WTC11 (cell line): Measurements from ENCODE around the gene BANK1. TPM values are rescaled to one million over a fixed set of nuclear protein-coding genes. Genes with fewer than 3 reads are reported as not detected.

Experiments
- ATAC-seq: fragments of 200-7000 bp; cut with Tn5 transposase; 2 replicates; pipeline ENCODE4 v1.10.0; 2021; ENCODE audit warnings: mild to moderate bottlenecking, moderate library complexity
- CTCF ChIA-PET: fragments of 300-600 bp; sonication (Branson Sonifier 250); formaldehyde crosslinking; loops from one replicate; lab custom pipeline; 2021; ENCODE audit warnings: antibody characterized with exemption; lab: Charles Lee
- POLR2A ChIA-PET: fragments of 350-600 bp; sonication (Branson Sonifier 250); formaldehyde crosslinking; loops from one replicate; lab custom pipeline; 2021; ENCODE audit warnings: antibody characterized with exemption; lab: Charles Lee
- DNase-seq: peaks from one replicate; pipeline ENCODE4 v3.0.0; 2021; ENCODE audit warnings: low spot score
- H3K27ac Mint-ChIP-seq: 2 replicates; pipeline ENCODE4 v1.8.0; 2021; ENCODE audit warnings: mixed read lengths
- H3K27me3 Mint-ChIP-seq: 2 replicates; pipeline ENCODE4 v1.8.0; 2021; ENCODE audit warnings: low read depth, mild to moderate bottlenecking, moderate library complexity, mixed read lengths
- H3K36me3 Mint-ChIP-seq: 2 replicates; pipeline ENCODE4 v1.8.0; 2021; ENCODE audit warnings: mixed read lengths
- H3K4me1 Mint-ChIP-seq: 2 replicates; pipeline ENCODE4 v1.8.0; 2022; ENCODE audit warnings: mixed read lengths
- H3K4me3 Mint-ChIP-seq: 2 replicates; pipeline ENCODE4 v1.8.0; 2021; ENCODE audit warnings: mild to moderate bottlenecking, moderate library complexity, mixed read lengths
- H3K9me3 Mint-ChIP-seq: 2 replicates; pipeline ENCODE4 v1.8.0; 2021; ENCODE audit warnings: mixed read lengths
- AR ChIP-seq: fragments of 250-450 bp; sonication (Bioruptor Pico); IDR thresholded peaks from 2 replicates; pipeline ENCODE4 v1.9.0; 2021; ENCODE audit warnings: mild to moderate bottlenecking
- ATF2 ChIP-seq: sonication (generic); formaldehyde crosslinking; IDR thresholded peaks from 2 replicates; pipeline ENCODE4 v1.8.1; 2022; ENCODE audit warnings: low read depth, missing genetic modification reagents, borderline replicate concordance
- CREB1 ChIP-seq: sonication (generic); formaldehyde crosslinking; IDR thresholded peaks from 2 replicates; pipeline ENCODE4 v1.8.0; 2023; ENCODE audit warnings: mild to moderate bottlenecking, missing genetic modification reagents
- GABPB1 ChIP-seq: sonication (generic); formaldehyde crosslinking; IDR thresholded peaks from 2 replicates; pipeline ENCODE4 v1.8.1; 2023; ENCODE audit warnings: mild to moderate bottlenecking, missing genetic modification reagents
- HMGA2 ChIP-seq: fragments of 250-450 bp; sonication (Bioruptor Pico); IDR thresholded peaks from 2 replicates; pipeline ENCODE4 v1.4.0; 2021; ENCODE audit warnings: mild to moderate bottlenecking, moderate library complexity
- KAT7 ChIP-seq: sonication (generic); formaldehyde crosslinking; IDR thresholded peaks from 2 replicates; pipeline ENCODE4 v1.8.1; 2023; ENCODE audit warnings: missing genetic modification reagents, mild to moderate bottlenecking, borderline replicate concordance
- MXD4 ChIP-seq: fragments of 250-450 bp; sonication (Bioruptor Pico); IDR thresholded peaks from 2 replicates; pipeline ENCODE4 v1.8.0; 2021; ENCODE audit warnings: mild to moderate bottlenecking, moderate library complexity, borderline replicate concordance
- MYBL2 ChIP-seq: sonication (generic); formaldehyde crosslinking; IDR thresholded peaks from 2 replicates; pipeline ENCODE4 v1.8.1; 2023; ENCODE audit warnings: mild to moderate bottlenecking, moderate library complexity, missing genetic modification reagents
- NFATC4 ChIP-seq: fragments of 250-450 bp; sonication (Bioruptor Pico); IDR thresholded peaks from 2 replicates; pipeline ENCODE4 v1.9.0; 2021; ENCODE audit warnings: mild to moderate bottlenecking
- NFE2L1 ChIP-seq: sonication (generic); formaldehyde crosslinking; IDR thresholded peaks from 2 replicates; pipeline ENCODE4 v1.8.1; 2023; ENCODE audit warnings: missing genetic modification reagents
- NFYB ChIP-seq: sonication (generic); formaldehyde crosslinking; conservative IDR thresholded peaks from 2 replicates; pipeline ENCODE4 v1.8.0; 2022; ENCODE audit warnings: low read depth, missing genetic modification reagents
- RORB ChIP-seq: fragments of 250-450 bp; sonication (Bioruptor Pico); IDR thresholded peaks from 2 replicates; pipeline ENCODE4 v1.9.0; 2021; ENCODE audit warnings: mild to moderate bottlenecking
- SMAD4 ChIP-seq: sonication (generic); formaldehyde crosslinking; IDR thresholded peaks from 2 replicates; pipeline ENCODE4 v1.8.0; 2022; ENCODE audit warnings: mild to moderate bottlenecking, missing genetic modification reagents
- SP1 ChIP-seq: sonication (generic); formaldehyde crosslinking; conservative IDR thresholded peaks from 2 replicates; pipeline ENCODE4 v1.8.1; 2022; ENCODE audit warnings: missing genetic modification reagents
- USF2 ChIP-seq: sonication (generic); formaldehyde crosslinking; IDR thresholded peaks from 2 replicates; pipeline ENCODE4 v1.8.1; 2023; ENCODE audit warnings: mild to moderate bottlenecking, missing genetic modification reagents, moderate library complexity
- ZBTB21 ChIP-seq: sonication (generic); formaldehyde crosslinking; IDR thresholded peaks from 2 replicates; pipeline ENCODE4 v1.8.1; 2023; ENCODE audit warnings: mild to moderate bottlenecking, missing genetic modification reagents, borderline replicate concordance
- ZNF416 ChIP-seq: fragments of 250-450 bp; sonication (Bioruptor Pico); IDR thresholded peaks from 2 replicates; pipeline ENCODE4 v1.9.0; 2021; ENCODE audit warnings: mild to moderate bottlenecking, inconsistent platforms
- ZNF532 ChIP-seq: fragments of 250-450 bp; sonication (Bioruptor Pico); IDR thresholded peaks from 2 replicates; pipeline ENCODE4 v1.9.0; 2021; ENCODE audit warnings: mild to moderate bottlenecking, borderline replicate concordance
- total RNA-seq: library from RNA; stranded (reverse); gene quantifications from 3 replicates; pipeline ENCODE4 v1.2.3, GENCODE V29; 2021

Gene BANK1
- total RNA-seq, 1 experiment from 2014 or later = 0.68 TPM

- no peak for TF ChIP-seq AR (CRISPR knock-in tag)
- no peak for TF ChIP-seq SMAD4 (CRISPR knock-in tag)
- no peak for TF ChIP-seq USF2 (CRISPR knock-in tag)
- no peak for TF ChIP-seq NFATC4 (CRISPR knock-in tag)
- no peak for TF ChIP-seq SP1
- TF ChIP-seq NFE2L1 (CRISPR knock-in tag) = no peak
- no peak for TF ChIP-seq RORB (CRISPR knock-in tag)
- no peak for TF ChIP-seq CREB1 (CRISPR knock-in tag)
- TF ChIP-seq KAT7 (CRISPR knock-in tag) = no peak
- TF ChIP-seq ZNF416 = no peak
Measured at GRCh38 chr4:101763576-101763975, 27.0 kb upstream of the BANK1 start (continued).

GRCh38 chr4:101774807-101775206 lies 15.7 kb upstream of the BANK1 start:
- Mint-ChIP-seq H3K27me3 (no peaks in the 10 kb centered on the region), H3K36me3 (no peaks in the 10 kb centered on the region), H3K27ac (no peak overlapping the region), H3K4me1 (no peaks in the 10 kb centered on the region), H3K9me3 (peaks cover 16% of the 10 kb centered on the region), H3K4me3 (no peak overlapping the region)
- DNase-seq (no peak), ATAC-seq (no peak)
- TF ChIP-seq ATF2 (CRISPR knock-in tag) = no peak
- no peak for TF ChIP-seq NFYB (CRISPR knock-in tag)
- no peak for TF ChIP-seq ZNF532 (CRISPR knock-in tag)
- TF ChIP-seq GABPB1 (CRISPR knock-in tag) = peak; percentile 64
- TF ChIP-seq HMGA2 (CRISPR knock-in tag) = no peak
- TF ChIP-seq MYBL2 (CRISPR knock-in tag) = no peak
- no peak for TF ChIP-seq ZBTB21
- TF ChIP-seq MXD4 (CRISPR knock-in tag) = no peak
- ChIA-PET POLR2A (no interaction called here), CTCF (no interaction called here)
